ENCODE measurements around the gene NNAT.
"Not testable (repeated sequence)": the region's sequence is repeated elsewhere in the genome, so short reads cannot be mapped to it uniquely, and the experiment has no call there.

The NNAT gene

GRCh38 chr20:37521061-37521771 lies at the start of gene NNAT:
NNAT (plus strand) TSS chr20:37521250; CDS start chr20:37521332, 82 bp downstream.
- no peak for DNase-seq (ENCODE audit: low read depth in 4 of 4, low spot score in 1 of 4)

- DNase-seq (ENCODE audit: low read depth in 4 of 4, low spot score in 1 of 4) = no peak
Observed at GRCh38 chr20:37471741-37472235, 49.3 kb upstream of the NNAT start.

- not testable (repeated sequence) for DNase-seq (ENCODE audit: low read depth in 4 of 4, low spot score in 1 of 4)
Observed at GRCh38 chr20:37472435-37472834, 48.6 kb upstream of the NNAT start.

- no peak for DNase-seq (ENCODE audit: low read depth in 4 of 4, low spot score in 1 of 4)
Observed at GRCh38 chr20:37473249-37474000, 47.6 kb upstream of the NNAT start.

- no peak for DNase-seq (ENCODE audit: low read depth in 4 of 4, low spot score in 1 of 4)
Observed at GRCh38 chr20:37474386-37474785, 46.7 kb upstream of the NNAT start.

- no peak for DNase-seq (ENCODE audit: low read depth in 4 of 4, low spot score in 1 of 4)
Observed at GRCh38 chr20:37475252-37475651, 45.8 kb upstream of the NNAT start.

- no peak for DNase-seq (ENCODE audit: low read depth in 4 of 4, low spot score in 1 of 4)
Observed at GRCh38 chr20:37477041-37477440, 44.0 kb upstream of the NNAT start.

GRCh38 chr20:37479266-37479665 lies 41.8 kb upstream of the NNAT start:
- no peak for DNase-seq (ENCODE audit: low read depth in 4 of 4, low spot score in 1 of 4)

GRCh38 chr20:37479925-37480691 lies 40.9 kb upstream of the NNAT start:
- no peak for DNase-seq (ENCODE audit: low read depth in 4 of 4, low spot score in 1 of 4)

- DNase-seq (ENCODE audit: low read depth in 4 of 4, low spot score in 1 of 4) = no peak
Observed at GRCh38 chr20:37480919-37481318, 40.1 kb upstream of the NNAT start.

- no peak for DNase-seq (ENCODE audit: low read depth in 4 of 4, low spot score in 1 of 4)
Observed at GRCh38 chr20:37481610-37482009, 39.4 kb upstream of the NNAT start.

- no peak for DNase-seq (ENCODE audit: low read depth in 4 of 4, low spot score in 1 of 4)
Observed at GRCh38 chr20:37484331-37484730, 36.7 kb upstream of the NNAT start.

- not testable (repeated sequence) for DNase-seq (ENCODE audit: low read depth in 4 of 4, low spot score in 1 of 4)
Observed at GRCh38 chr20:37486209-37486608, 34.8 kb upstream of the NNAT start.

GRCh38 chr20:37490663-37491350 lies 30.2 kb upstream of the NNAT start:
- no peak for DNase-seq (ENCODE audit: low read depth in 4 of 4, low spot score in 1 of 4)

- DNase-seq (ENCODE audit: low read depth in 4 of 4, low spot score in 1 of 4) = no peak
Observed at GRCh38 chr20:37492096-37492625, 28.9 kb upstream of the NNAT start.

GRCh38 chr20:37492945-37493344 lies 28.1 kb upstream of the NNAT start:
- DNase-seq (ENCODE audit: low read depth in 4 of 4, low spot score in 1 of 4) = no peak

GRCh38 chr20:37494301-37494700 lies 26.7 kb upstream of the NNAT start:
- no peak for DNase-seq (ENCODE audit: low read depth in 4 of 4, low spot score in 1 of 4)

GRCh38 chr20:37494796-37495195 lies 26.3 kb upstream of the NNAT start:
- DNase-seq (ENCODE audit: low read depth in 4 of 4, low spot score in 1 of 4) = no peak

- DNase-seq (ENCODE audit: low read depth in 4 of 4, low spot score in 1 of 4) = no peak
Observed at GRCh38 chr20:37498066-37498665, 22.9 kb upstream of the NNAT start.

- DNase-seq (ENCODE audit: low read depth in 4 of 4, low spot score in 1 of 4) = no peak
Observed at GRCh38 chr20:37500311-37500710, 20.7 kb upstream of the NNAT start.
